Measurements from ENCODE around the gene RPL41. TPM values are rescaled to one million over a fixed set of nuclear protein-coding genes. Genes with fewer than 3 reads are reported as not detected.

RPL41 gene
- total and polyA plus RNA-seq, 9 of the 15 experiments (the other 6 are each of a cell fraction or from before 2014, with no cell fraction given), result 3,403 to 11,276 (median 5,604) TPM

- TF ChIP-seq ZBTB40 (IDR thresholded peaks at IDR 0.05), result peak; percentile 27; the same call in 1 of the 2 replicates
- no peak for TF ChIP-seq ZBTB40 (CRISPR knock-in tag; IDR thresholded peaks at IDR 0.05)
- TF ChIP-seq ZNF347 (CRISPR knock-in tag; IDR thresholded peaks at IDR 0.05; ENCODE audit: low read depth), result no peak
- no peak for TF ChIP-seq ZNF324 (CRISPR knock-in tag; IDR thresholded peaks at IDR 0.05)
- no peak for TF ChIP-seq MECOM (CRISPR knock-in tag; IDR thresholded peaks at IDR 0.05)
- no peak for TF ChIP-seq ELF1 (tag; IDR thresholded peaks at IDR 0.05)
- no peak for TF ChIP-seq E2F8 (IDR thresholded peaks at IDR 0.05; ENCODE audit: low read depth, partially characterized antibody)
- no peak for TF ChIP-seq SMARCA4 (IDR thresholded peaks at IDR 0.05)
- 0 out of 2 replicates have a peak, but pooled peaks have one; percentile 30 for TF ChIP-seq GTF2E2 (tag; IDR thresholded peaks at IDR 0.05)
- no peak for TF ChIP-seq CLOCK (CRISPR knock-in tag; IDR thresholded peaks at IDR 0.05; ENCODE audit: borderline replicate concordance)
- TF ChIP-seq MLLT1 (IDR thresholded peaks at IDR 0.05), result peak; percentile 57 to 78; a peak in 2 of 4 replicates
- no peak for TF ChIP-seq GTF2A2 (tag; IDR thresholded peaks at IDR 0.05)
These were observed 12.3 kb downstream of the RPL41 start (continued) for GRCh38 chr12:56128670-56129205.

All from K562 (cell line).